ENCODE data around the gene NLE1. TPM values are rescaled to one million over a fixed set of nuclear protein-coding genes. Genes with fewer than 3 reads are reported as not detected.

NLE1 gene
- polyA plus RNA-seq, 1 of the 3 experiments (the other 2 are of a cell fraction) = 22.1 TPM

- Histone ChIP-seq H3K79me2 (ENCODE audit: insufficient read depth) (peaks cover 84% of the 10 kb centered on the region), H3F3A (replicated peaks; ENCODE audit: insufficient read depth) (peaks cover 27% of the 10 kb centered on the region), H2AFZ (ENCODE audit: low read depth) (no peak overlapping the region), H3K4me2 (peak overlapping the region; percentile 54), H3K36me3 (replicated peaks in 1 of 2; ENCODE audit: control insufficient read depth in 1 of 2, insufficient read depth in 2 of 2, low read length in 1 of 2) (peaks cover 0 to 4% of the 10 kb centered on the region in 2 experiments), H3K4me1 (ENCODE audit: control insufficient read depth in 1 of 2, insufficient read depth in 2 of 2, low read depth in 1 of 2, low read length in 1 of 2) (peaks cover 14 to 36% of the 10 kb centered on the region in 2 experiments), H3K9ac (peak overlapping the region; percentile 32; the same call in 1 of the 2 replicates), H3K9me3 (no peaks in the 10 kb centered on the region), H3K27me3 (ENCODE audit: insufficient read depth) (no peaks in the 10 kb centered on the region), H3K9me2 (no peaks in the 10 kb centered on the region), H3K27ac (ENCODE audit: low read depth in 2 of 2, low read length in 1 of 2) (peak overlapping the region; percentile 71 to 86; a peak in 3 of 4 replicates), H3K4me3 (ENCODE audit: low read depth in 2 of 2, low read length in 1 of 2) (peak overlapping the region in 1 of 2 experiments; percentile 2; a peak in 1 of 4 replicates), H4K20me1 (ENCODE audit: insufficient read depth) (peaks cover 6% of the 10 kb centered on the region)
- ChIA-PET POLR2A (no interaction called here), CTCF (interaction anchor here (0.6 to 1.6 kb wide), 7 partner anchors 12 to 640 kb away, joined by 3 to 7 read pairs (median 3); partner anchors contain the start of gene RFFL)
- TF ChIP-seq TCF12 (IDR thresholded peaks at IDR 0.05) (no peak), PBX3 (IDR thresholded peaks at IDR 0.05) (no peak), RXRA (IDR thresholded peaks at IDR 0.05; ENCODE audit: borderline replicate concordance, low read depth) (no peak), FOSL2 (IDR thresholded peaks at IDR 0.05; ENCODE audit: borderline replicate concordance, low read depth) (no peak)
- WGBS (ENCODE audit: low lambda C conversion rate) = 64% methylated on average over 2 of the region's 2 CpGs
- DNase-seq = no peak
Measured at GRCh38 chr17:35083071-35083470, 59.0 kb downstream of the NLE1 start.

- POLR2A ChIA-PET = no interaction called here
- Histone ChIP-seq H3K27me3 (ENCODE audit: insufficient read depth) (no peaks in the 10 kb centered on the region), H4K20me1 (ENCODE audit: insufficient read depth) (peaks cover 6% of the 10 kb centered on the region), H3K4me3 (ENCODE audit: low read depth in 2 of 2, low read length in 1 of 2) (no peak overlapping the region), H3K79me2 (ENCODE audit: insufficient read depth) (peaks cover 83% of the 10 kb centered on the region), H3K9me3 (no peaks in the 10 kb centered on the region), H3K9ac (no peak overlapping the region), H3K27ac (ENCODE audit: low read depth in 2 of 2, low read length in 1 of 2) (peak overlapping the region; percentile 71 to 86), H2AFZ (ENCODE audit: low read depth) (no peak overlapping the region), H3K36me3 (replicated peaks in 1 of 2; ENCODE audit: control insufficient read depth in 1 of 2, insufficient read depth in 2 of 2, low read length in 1 of 2) (peaks cover 0 to 4% of the 10 kb centered on the region in 2 experiments), H3K9me2 (no peaks in the 10 kb centered on the region), H3F3A (replicated peaks; ENCODE audit: insufficient read depth) (peaks cover 27% of the 10 kb centered on the region), H3K4me2 (peak overlapping the region; percentile 54), H3K4me1 (ENCODE audit: control insufficient read depth in 1 of 2, insufficient read depth in 2 of 2, low read depth in 1 of 2, low read length in 1 of 2) (peaks cover 9 to 36% of the 10 kb centered on the region in 2 experiments)
- CTCF ChIA-PET = interaction anchor here (0.6 to 1.6 kb wide), 8 partner anchors 13 to 639 kb away, joined by 3 to 7 read pairs (median 3); partner anchors contain the start of gene RFFL
- 4% methylated on average over 3 of the region's 3 CpGs for WGBS (ENCODE audit: low lambda C conversion rate)
- DNase-seq = peak; percentile 51
- TF ChIP-seq JUND (IDR thresholded peaks at IDR 0.05) (peak; percentile 87), YY1 (IDR thresholded peaks at IDR 0.05; ENCODE audit: low read depth) (no peak), PBX3 (IDR thresholded peaks at IDR 0.05) (peak; percentile 52; the same call in 1 of the 2 replicates), TEAD4 (IDR thresholded peaks at IDR 0.05; ENCODE audit: borderline replicate concordance, insufficient read depth) (peak; percentile 75), ZBTB33 (IDR thresholded peaks at IDR 0.05; ENCODE audit: borderline replicate concordance, low read depth) (no peak), MXI1 (IDR thresholded peaks at IDR 0.05; ENCODE audit: low read depth, low read length) (no peak), NRF1 (IDR thresholded peaks at IDR 0.05; ENCODE audit: low read depth, low read length) (no peak), GABPA (IDR thresholded peaks at IDR 0.05; ENCODE audit: low read depth) (no peak), SIN3A (IDR thresholded peaks at IDR 0.05; ENCODE audit: borderline replicate concordance, low read depth, low read length) (no peak), CTCF (IDR thresholded peaks at IDR 0.05) (no peak), USF2 (IDR thresholded peaks at IDR 0.05; ENCODE audit: borderline replicate concordance, low read depth, low read length) (no peak), RXRA (IDR thresholded peaks at IDR 0.05; ENCODE audit: borderline replicate concordance, low read depth) (0 out of 2 replicates have a peak, but pooled peaks have one; percentile 26), IRF3 (IDR thresholded peaks at IDR 0.05; ENCODE audit: low read depth, low read length) (no peak), TAF1 (IDR thresholded peaks at IDR 0.05; ENCODE audit: borderline replicate concordance, low read depth, low read length) (no peak), MEF2A (IDR thresholded peaks at IDR 0.05; ENCODE audit: borderline replicate concordance, low read depth) (no peak)
Measured at GRCh38 chr17:35082073-35082657, 59.9 kb downstream of the NLE1 start.

Data from SK-N-SH (cell line).